IPS-20b (cell line): ENCODE data around the gene MALRD1.

Source experiments
- H3K27ac ChIP-seq: one replicate; pipeline ENCODE4 v1.5.1; 2013; ENCODE audit warnings: low read length
- H3K27me3 ChIP-seq: 2 replicates; pipeline ENCODE4 v1.6.1; 2013; ENCODE audit warnings: mild to moderate bottlenecking, low read length, inconsistent platforms; ENCODE audit not compliant: insufficient read depth
- H3K36me3 ChIP-seq: 2 replicates; pipeline ENCODE4 v1.6.1; 2013; ENCODE audit warnings: low read depth, mild to moderate bottlenecking, inconsistent platforms, low read length, moderate library complexity; ENCODE audit not compliant: insufficient read depth
- H3K4me1 ChIP-seq: 2 replicates; pipeline ENCODE4 v1.6.1; 2013; ENCODE audit warnings: mild to moderate bottlenecking, control low read depth, inconsistent platforms, low read length, moderate library complexity; ENCODE audit not compliant: insufficient read depth
- H3K4me3 ChIP-seq: 2 replicates; pipeline ENCODE4 v1.5.1; 2013; ENCODE audit warnings: mild to moderate bottlenecking, low read length, inconsistent platforms
- H3K9ac ChIP-seq: 2 replicates; pipeline ENCODE4 v1.6.1; 2013; ENCODE audit warnings: low read depth, mild to moderate bottlenecking, inconsistent platforms, low read length, moderate library complexity
- H3K9me3 ChIP-seq: 2 replicates; pipeline ENCODE4 v1.6.1; 2013; ENCODE audit warnings: mild to moderate bottlenecking, low read depth, low read length, inconsistent platforms; ENCODE audit not compliant: insufficient read depth

MALRD1 gene

DNA sequence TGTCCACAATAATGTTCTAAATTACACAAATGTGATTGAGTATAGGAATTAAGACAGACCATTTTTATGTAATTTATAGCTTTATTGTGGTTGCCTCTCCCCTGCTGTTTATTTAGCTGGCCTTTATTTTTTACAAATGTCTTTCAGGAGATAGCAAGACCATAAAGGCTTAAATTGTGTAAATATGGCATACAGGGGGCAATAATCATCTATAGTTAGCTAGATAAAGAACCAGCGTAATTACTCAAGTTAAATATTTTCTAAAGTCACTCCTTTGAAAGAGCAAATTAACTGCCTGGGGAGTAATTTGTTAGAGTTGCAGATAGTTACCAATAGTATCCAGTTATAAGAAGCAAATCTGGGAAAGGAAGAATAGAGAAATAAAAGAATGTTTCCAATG, at the start of gene MALRD1:
Gene MALRD1 (plus strand): TSS at position 313 of the 400 bp plus-strand sequence. CDS start 138 bp downstream, outside the sequence.
- Histone ChIP-seq H3K27ac (no peak within 1 kb of the TSS), H3K27me3 (no peaks in the 10 kb centered on the region), H3K9me3 (no peaks in the 10 kb centered on the region), H3K4me3 (no peak within 1 kb of the TSS), H3K36me3 (no peaks in the 10 kb centered on the region), H3K9ac (no peak within 1 kb of the TSS), H3K4me1 (peaks cover 2% of the 10 kb centered on the region; the same call in 1 of the 2 replicates)

- no peak overlapping the region for H3K27ac ChIP-seq
- H3K9me3 ChIP-seq = peaks cover under 1% of the 10 kb centered on the region; the same call in 1 of the 2 replicates
- H3K9ac ChIP-seq = no peak overlapping the region
- H3K27me3 ChIP-seq = no peaks in the 10 kb centered on the region
- no peak overlapping the region for H3K4me3 ChIP-seq
- no peaks in the 10 kb centered on the region for H3K4me1 ChIP-seq
- no peaks in the 10 kb centered on the region for H3K36me3 ChIP-seq
Observed at GRCh38 chr10:19003341-19003740, 45.3 kb upstream of the MALRD1 start.

- Histone ChIP-seq H3K4me3 (no peak overlapping the region), H3K36me3 (no peaks in the 10 kb centered on the region), H3K27me3 (no peaks in the 10 kb centered on the region), H3K27ac (no peak overlapping the region), H3K4me1 (no peaks in the 10 kb centered on the region), H3K9me3 (peaks cover 5% of the 10 kb centered on the region; the same call in 1 of the 2 replicates), H3K9ac (no peak overlapping the region)
Observed at GRCh38 chr10:19012111-19012510, 36.5 kb upstream of the MALRD1 start.

GRCh38 chr10:19014034-19014433, 34.6 kb upstream of the MALRD1 start:
- H3K4me1 ChIP-seq = no peaks in the 10 kb centered on the region
- H3K9ac ChIP-seq = no peak overlapping the region
- H3K27me3 ChIP-seq = no peaks in the 10 kb centered on the region
- H3K4me3 ChIP-seq = no peak overlapping the region
- no peaks in the 10 kb centered on the region for H3K9me3 ChIP-seq
- no peak overlapping the region for H3K27ac ChIP-seq
- H3K36me3 ChIP-seq = no peaks in the 10 kb centered on the region

DNA sequence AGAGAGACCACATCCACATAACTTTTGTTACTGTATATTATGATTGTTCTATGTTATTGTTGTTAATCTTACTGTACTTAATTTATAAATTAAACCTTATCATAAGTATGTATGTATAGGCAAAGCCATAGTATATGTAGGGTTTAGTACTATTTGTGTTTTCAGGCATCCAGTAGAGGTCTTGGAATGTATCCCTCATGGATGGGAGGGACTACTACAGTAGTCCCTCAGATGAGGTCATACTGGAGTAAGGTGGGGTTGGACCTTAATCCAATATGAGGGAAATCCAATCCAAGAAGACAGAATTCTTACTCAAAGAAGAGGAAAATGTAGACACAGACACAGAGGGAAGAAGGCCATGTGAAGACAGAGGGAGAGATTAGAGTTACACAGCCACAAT, 34.1 kb upstream of the MALRD1 start:
- Histone ChIP-seq H3K4me1 (no peaks in the 10 kb centered on the region), H3K27me3 (no peaks in the 10 kb centered on the region), H3K9me3 (no peaks in the 10 kb centered on the region), H3K36me3 (no peaks in the 10 kb centered on the region), H3K27ac (no peak overlapping the region), H3K9ac (no peak overlapping the region), H3K4me3 (no peak overlapping the region)

DNA sequence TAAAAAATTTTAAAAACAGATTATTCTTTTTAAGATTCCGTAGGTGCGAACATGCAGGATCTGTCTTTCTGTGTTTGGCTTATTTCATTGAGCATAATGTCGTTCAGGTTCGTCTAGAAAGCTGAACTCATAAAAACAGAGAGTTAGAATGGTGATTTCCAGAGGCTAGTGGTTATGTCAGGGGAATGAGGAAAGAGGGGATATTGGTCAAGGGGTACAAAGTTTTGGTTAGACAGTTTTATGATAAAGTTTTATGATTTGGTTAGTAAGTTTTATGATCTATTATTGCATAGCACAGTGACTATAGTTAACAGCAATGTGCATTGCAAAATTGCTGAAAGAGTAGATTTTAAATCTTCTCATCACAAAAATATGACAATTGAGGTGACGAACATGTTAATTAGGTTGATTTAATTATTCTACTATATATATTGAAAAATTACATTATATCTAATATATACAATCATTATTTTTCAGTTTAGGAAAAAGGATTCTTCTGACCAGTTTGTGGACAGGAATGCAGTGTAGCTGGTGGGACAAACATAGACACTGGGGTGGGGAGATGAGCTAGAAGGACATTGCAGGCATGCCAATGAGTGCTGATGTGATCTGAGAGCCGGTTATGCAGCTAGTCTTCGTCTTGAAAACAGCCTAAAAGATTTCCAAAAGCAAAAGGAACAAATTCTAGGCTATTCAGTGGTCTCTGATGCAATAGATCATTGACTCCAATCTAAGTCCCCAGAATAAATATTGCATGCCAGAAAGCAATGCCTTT, 31.3 kb upstream of the MALRD1 start:
- Histone ChIP-seq H3K4me3 (no peak overlapping the region), H3K9ac (no peak overlapping the region), H3K9me3 (no peaks in the 10 kb centered on the region), H3K4me1 (no peaks in the 10 kb centered on the region; the same call in 1 of the 2 replicates), H3K36me3 (no peaks in the 10 kb centered on the region), H3K27me3 (no peaks in the 10 kb centered on the region), H3K27ac (no peak overlapping the region)

GRCh38 chr10:19021162-19021561, 27.4 kb upstream of the MALRD1 start:
- no peaks in the 10 kb centered on the region for H3K9me3 ChIP-seq
- H3K27ac ChIP-seq = no peak overlapping the region
- no peaks in the 10 kb centered on the region; the same call in 1 of the 2 replicates for H3K4me1 ChIP-seq
- no peak overlapping the region for H3K4me3 ChIP-seq
- no peaks in the 10 kb centered on the region for H3K36me3 ChIP-seq
- no peaks in the 10 kb centered on the region for H3K27me3 ChIP-seq
- no peak overlapping the region for H3K9ac ChIP-seq

- Histone ChIP-seq H3K4me3 (no peak overlapping the region), H3K36me3 (no peaks in the 10 kb centered on the region), H3K27ac (no peak overlapping the region), H3K9ac (no peak overlapping the region), H3K9me3 (no peaks in the 10 kb centered on the region), H3K4me1 (no peaks in the 10 kb centered on the region; the same call in 1 of the 2 replicates), H3K27me3 (no peaks in the 10 kb centered on the region)
Observed at GRCh38 chr10:19024611-19025010, 24.0 kb upstream of the MALRD1 start.

DNA sequence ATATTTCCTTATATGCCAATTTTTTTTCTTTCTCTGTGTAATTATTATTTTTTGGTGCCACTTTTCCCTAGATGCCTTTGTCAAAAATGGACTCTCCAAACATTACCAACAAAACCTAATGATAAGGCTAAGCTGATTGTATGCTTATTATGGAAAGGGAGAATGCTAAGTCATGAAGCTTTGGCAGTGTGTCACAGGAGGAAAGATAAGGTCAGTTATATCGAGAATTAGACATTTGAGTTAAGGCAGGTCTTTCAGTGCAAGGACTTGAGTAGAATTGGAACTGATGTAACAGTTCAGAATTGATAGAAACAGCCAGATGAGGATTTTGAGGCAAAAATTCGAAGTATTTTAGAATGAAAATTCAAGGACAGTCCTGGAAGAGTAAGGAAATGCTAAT, 16.8 kb upstream of the MALRD1 start:
- Histone ChIP-seq H3K27ac (no peak overlapping the region), H3K4me1 (no peaks in the 10 kb centered on the region), H3K9ac (no peak overlapping the region), H3K4me3 (no peak overlapping the region), H3K36me3 (no peaks in the 10 kb centered on the region), H3K9me3 (no peaks in the 10 kb centered on the region), H3K27me3 (no peaks in the 10 kb centered on the region)

DNA sequence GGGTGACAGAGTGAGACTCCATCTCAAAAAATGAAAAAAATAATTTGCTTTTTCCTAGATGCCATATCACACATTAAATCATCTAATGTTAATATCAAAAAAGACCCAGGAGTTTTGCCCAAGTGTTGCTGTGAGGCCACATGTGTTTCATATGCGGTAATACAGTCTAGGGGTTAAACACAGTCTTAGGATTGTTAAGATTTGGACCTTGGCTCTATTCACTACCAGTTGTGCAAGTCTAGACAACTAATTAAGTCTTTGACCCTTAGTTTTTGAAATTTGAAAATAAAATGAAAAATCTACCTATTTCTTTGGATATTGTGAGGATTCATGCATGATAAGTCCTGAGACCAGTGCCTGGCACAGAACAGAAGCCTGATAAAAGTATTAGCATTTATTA, 14.9 kb upstream of the MALRD1 start:
- Histone ChIP-seq H3K9ac (no peak overlapping the region), H3K36me3 (no peaks in the 10 kb centered on the region), H3K9me3 (no peaks in the 10 kb centered on the region), H3K4me1 (no peaks in the 10 kb centered on the region), H3K4me3 (no peak overlapping the region), H3K27ac (no peak overlapping the region), H3K27me3 (no peaks in the 10 kb centered on the region)

DNA sequence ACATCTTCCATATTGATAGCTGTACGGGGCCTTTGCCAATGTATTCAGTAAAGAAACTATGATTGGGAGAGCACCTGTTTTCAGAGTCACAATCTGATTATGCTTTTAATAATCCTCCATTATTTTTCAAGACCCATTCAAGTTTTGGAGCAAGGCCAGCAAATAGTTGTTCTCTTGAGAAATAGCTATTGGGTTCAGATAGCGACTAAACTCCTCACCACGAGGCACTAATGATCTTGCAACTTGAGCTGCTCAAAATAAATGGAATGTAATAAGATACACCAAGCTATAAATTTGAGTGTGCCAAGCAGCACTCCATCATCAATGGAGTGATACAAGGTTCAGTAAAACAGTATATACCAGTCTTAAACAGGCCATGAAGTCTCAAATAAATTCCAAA, 7.4 kb upstream of the MALRD1 start:
- no peaks in the 10 kb centered on the region for H3K4me1 ChIP-seq
- H3K4me3 ChIP-seq = no peak overlapping the region
- no peaks in the 10 kb centered on the region for H3K27me3 ChIP-seq
- no peaks in the 10 kb centered on the region for H3K9me3 ChIP-seq
- no peaks in the 10 kb centered on the region for H3K36me3 ChIP-seq
- H3K9ac ChIP-seq = no peak overlapping the region
- H3K27ac ChIP-seq = no peak overlapping the region

- Histone ChIP-seq H3K36me3 (no peaks in the 10 kb centered on the region), H3K27ac (no peak overlapping the region), H3K4me3 (no peak overlapping the region), H3K9me3 (no peaks in the 10 kb centered on the region), H3K4me1 (no peaks in the 10 kb centered on the region; the same call in 1 of the 2 replicates), H3K9ac (no peak overlapping the region), H3K27me3 (no peaks in the 10 kb centered on the region)
Observed at GRCh38 chr10:19043431-19043830, 5.2 kb upstream of the MALRD1 start.
